ENCODE data around the gene CACNA2D2.

DNA sequence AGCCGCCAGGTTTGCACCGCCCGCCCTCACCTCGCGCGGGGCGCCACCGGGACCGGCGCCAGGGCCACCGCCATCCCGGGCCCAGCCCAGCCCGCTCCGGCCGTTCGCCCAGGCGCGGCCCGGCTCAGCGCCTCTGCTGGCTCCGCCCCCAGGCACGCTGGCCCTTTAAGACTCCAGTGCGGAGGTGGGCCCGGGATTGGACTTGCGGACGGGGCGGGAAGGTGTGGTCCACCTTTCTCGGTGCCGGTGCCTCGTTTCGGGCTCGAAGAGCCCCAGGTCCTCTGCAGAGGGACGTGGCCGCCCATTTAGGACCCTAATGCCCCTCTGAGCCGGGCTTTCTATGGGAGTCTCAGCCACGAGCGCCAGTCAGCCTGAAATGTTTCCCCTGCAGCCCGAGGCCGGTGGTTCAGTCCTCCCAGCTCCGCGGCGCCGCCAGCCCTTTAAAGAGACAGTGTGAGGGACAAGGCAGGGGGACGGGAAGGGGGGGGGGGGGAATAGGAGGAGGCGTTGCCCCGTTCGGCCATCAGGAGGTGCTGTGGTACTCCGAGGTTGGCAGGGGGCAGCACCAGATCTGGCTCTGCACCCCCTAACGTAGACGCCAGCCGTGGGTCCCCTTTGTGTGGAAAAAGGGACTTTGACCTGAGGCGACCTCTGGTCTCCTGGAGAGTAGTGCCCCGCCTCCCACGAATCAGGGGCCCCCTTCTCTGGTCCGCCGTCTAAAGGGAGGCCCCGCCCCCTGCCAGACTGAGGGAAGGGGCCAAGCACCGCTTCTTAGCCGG, 181.9 kb downstream of the CACNA2D2 start:
- TF ChIP-seq CTCF (tag by site-specific recombination; IDR thresholded peaks at IDR 0.05): peak; percentile 65
- TF ChIP-seq, protein P1, sequence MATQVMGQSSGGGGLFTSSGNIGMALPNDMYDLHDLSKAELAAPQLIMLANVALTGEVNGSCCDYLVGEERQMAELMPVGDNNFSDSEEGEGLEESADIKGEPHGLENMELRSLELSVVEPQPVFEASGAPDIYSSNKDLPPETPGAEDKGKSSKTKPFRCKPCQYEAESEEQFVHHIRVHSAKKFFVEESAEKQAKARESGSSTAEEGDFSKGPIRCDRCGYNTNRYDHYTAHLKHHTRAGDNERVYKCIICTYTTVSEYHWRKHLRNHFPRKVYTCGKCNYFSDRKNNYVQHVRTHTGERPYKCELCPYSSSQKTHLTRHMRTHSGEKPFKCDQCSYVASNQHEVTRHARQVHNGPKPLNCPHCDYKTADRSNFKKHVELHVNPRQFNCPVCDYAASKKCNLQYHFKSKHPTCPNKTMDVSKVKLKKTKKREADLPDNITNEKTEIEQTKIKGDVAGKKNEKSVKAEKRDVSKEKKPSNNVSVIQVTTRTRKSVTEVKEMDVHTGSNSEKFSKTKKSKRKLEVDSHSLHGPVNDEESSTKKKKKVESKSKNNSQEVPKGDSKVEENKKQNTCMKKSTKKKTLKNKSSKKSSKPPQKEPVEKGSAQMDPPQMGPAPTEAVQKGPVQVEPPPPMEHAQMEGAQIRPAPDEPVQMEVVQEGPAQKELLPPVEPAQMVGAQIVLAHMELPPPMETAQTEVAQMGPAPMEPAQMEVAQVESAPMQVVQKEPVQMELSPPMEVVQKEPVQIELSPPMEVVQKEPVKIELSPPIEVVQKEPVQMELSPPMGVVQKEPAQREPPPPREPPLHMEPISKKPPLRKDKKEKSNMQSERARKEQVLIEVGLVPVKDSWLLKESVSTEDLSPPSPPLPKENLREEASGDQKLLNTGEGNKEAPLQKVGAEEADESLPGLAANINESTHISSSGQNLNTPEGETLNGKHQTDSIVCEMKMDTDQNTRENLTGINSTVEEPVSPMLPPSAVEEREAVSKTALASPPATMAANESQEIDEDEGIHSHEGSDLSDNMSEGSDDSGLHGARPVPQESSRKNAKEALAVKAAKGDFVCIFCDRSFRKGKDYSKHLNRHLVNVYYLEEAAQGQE (tag by site-specific recombination; IDR thresholded peaks at IDR 0.05): no peak
- peak; percentile 86 for TF ChIP-seq ZBTB7A (tag by site-specific recombination; IDR thresholded peaks at IDR 0.05; ENCODE audit: low read depth)
- TF ChIP-seq ZNF560 (tag by site-specific recombination; IDR thresholded peaks at IDR 0.05; ENCODE audit: borderline replicate concordance): no peak
- TF ChIP-seq MEIS1 (CRISPR knock-in tag; IDR thresholded peaks at IDR 0.05; ENCODE audit: borderline replicate concordance): no peak
- no peak for TF ChIP-seq ZNF677 (tag by site-specific recombination; IDR thresholded peaks at IDR 0.05)
- no peak for TF ChIP-seq ATF2 (tag by site-specific recombination; IDR thresholded peaks at IDR 0.05; ENCODE audit: low read depth)
- no peak for TF ChIP-seq ZNF311 (tag by site-specific recombination; IDR thresholded peaks at IDR 0.05; ENCODE audit: borderline replicate concordance)
- peak; percentile 83; the same call in 1 of the 2 replicates for TF ChIP-seq ZNF76 (tag by site-specific recombination; IDR thresholded peaks at IDR 0.05; ENCODE audit: borderline replicate concordance, low read depth)
- no peak for TF ChIP-seq ZNF610 (tag by site-specific recombination; IDR thresholded peaks at IDR 0.05; ENCODE audit: borderline replicate concordance)
- TF ChIP-seq ZBTB17 (tag by site-specific recombination; IDR thresholded peaks at IDR 0.05): peak; percentile 60
- TF ChIP-seq ZNF155 (tag by site-specific recombination; IDR thresholded peaks at IDR 0.05): no peak
- no peak for TF ChIP-seq ZBTB6 (tag by site-specific recombination; IDR thresholded peaks at IDR 0.05)

Data from HEK293 (cell line).